T-helper 17 cell (primary cell): ENCODE measurements around the gene MED4. TPM values are rescaled to one million over a fixed set of nuclear protein-coding genes. Genes with fewer than 3 reads are reported as not detected.
A peak's percentile ranks its signal among the peaks of the same experiment; 100 is the strongest.
"Not testable (repeated sequence)": the region's sequence is repeated elsewhere in the genome, so short reads cannot be mapped to it uniquely, and the experiment has no call there.

Experiments used
- ATAC-seq: fragments of 150-1000 bp; cut with Tn5 transposase; 2 replicates; pipeline ENCODE4 v1.10.0; 2021; ENCODE audit warnings: mild to moderate bottlenecking, moderate library complexity
- DNase-seq, 3 donors: peaks; one replicate each; pipeline versions ENCODE4 v3.0.0 to v3.0.0-alpha.2; 2020 to 2021
- H3K9me3 ChIP-seq: one replicate; pipeline ENCODE4 v1.7.0; 2013; ENCODE audit warnings: low read length, mild to moderate bottlenecking; ENCODE audit not compliant: control insufficient read depth, poor library complexity, severe bottlenecking
- H3K27ac Mint-ChIP-seq: one replicate; pipeline ENCODE4 v1.8.0; 2022; ENCODE audit warnings: mild to moderate bottlenecking, moderate library complexity, mixed read lengths
- H3K27me3 Mint-ChIP-seq: one replicate; pipeline ENCODE4 v1.8.0; 2022; ENCODE audit warnings: mixed read lengths
- H3K36me3 Mint-ChIP-seq: one replicate; pipeline ENCODE4 v1.8.0; 2022; ENCODE audit warnings: low read depth, mixed read lengths
- H3K4me1 Mint-ChIP-seq: one replicate; pipeline ENCODE4 v1.8.0; 2022; ENCODE audit warnings: mild to moderate bottlenecking, mixed read lengths
- H3K4me3 Mint-ChIP-seq: one replicate; pipeline ENCODE4 v1.8.0; 2022; ENCODE audit warnings: mild to moderate bottlenecking, moderate library complexity, mixed read lengths
- total RNA-seq, 4 donors: library from RNA in 2 of 4; stranded (reverse) in 2 of 4; gene quantifications; one replicate each; pipeline ENCODE4 v1.2.3 and lab custom pipeline; 2022 to 2026

Gene MED4
- total RNA-seq, 2 donors from 2014 or later, result 47.4 to 62.5 TPM

DNA sequence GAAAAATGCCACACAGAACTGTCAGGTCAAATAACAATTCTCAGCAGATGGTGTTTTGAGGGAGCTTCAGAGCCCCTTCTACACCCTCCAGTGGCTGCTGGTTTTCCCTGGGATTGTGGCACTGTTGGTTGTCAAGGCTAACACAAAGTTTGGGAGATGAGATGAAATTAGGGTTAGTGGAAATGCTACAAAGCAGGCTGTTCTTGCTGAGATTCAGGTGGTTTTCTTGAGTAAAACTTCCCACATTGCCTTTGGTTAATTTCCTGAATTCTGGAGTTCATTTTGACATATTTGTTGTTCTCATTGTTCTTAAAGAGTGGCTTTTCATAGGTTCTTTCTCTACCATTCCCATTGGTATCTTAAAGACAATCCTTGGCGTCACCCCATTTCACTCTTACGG lies 22.1 kb downstream of the MED4 start:
- Mint-ChIP-seq H3K27me3 (no peaks in the 10 kb centered on the region), H3K4me3 (no peak overlapping the region)
- no peak for ATAC-seq

DNA sequence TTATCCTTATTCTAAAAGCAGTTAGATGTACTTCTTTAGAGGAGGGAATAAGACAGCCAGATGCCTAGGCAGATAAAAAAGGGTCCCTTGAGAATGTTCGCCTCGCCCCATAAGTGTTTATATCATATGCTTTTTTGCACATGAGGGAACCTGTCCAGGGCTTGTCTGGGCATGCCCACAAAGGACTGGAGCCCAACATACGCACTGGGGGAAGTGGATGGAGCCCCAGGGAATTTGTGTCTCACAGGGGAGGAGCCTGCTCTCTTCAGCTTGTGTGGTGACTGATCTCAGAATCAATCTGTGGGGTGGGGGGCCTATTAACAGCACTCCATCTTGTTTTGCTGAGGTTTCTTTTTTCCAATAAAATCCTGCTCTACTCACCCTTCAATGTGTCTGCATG lies 22.6 kb downstream of the MED4 start:
- Mint-ChIP-seq H3K4me1 (peaks cover under 1% of the 10 kb centered on the region), H3K27me3 (no peaks in the 10 kb centered on the region), H3K27ac (no peak overlapping the region), H3K36me3 (peaks cover 7% of the 10 kb centered on the region), H3K4me3 (no peak overlapping the region)
- H3K9me3 ChIP-seq, result peaks cover 2% of the 10 kb centered on the region
- ATAC-seq, result no peak
- DNase-seq, result no peak

More for the DNA sequence above, 22.1 kb downstream of the MED4 start:
- Mint-ChIP-seq H3K27ac (no peak overlapping the region), H3K4me1 (no peaks in the 10 kb centered on the region), H3K36me3 (peaks cover 7% of the 10 kb centered on the region)
- H3K9me3 ChIP-seq, result peaks cover 2% of the 10 kb centered on the region
- no peak for DNase-seq

DNA sequence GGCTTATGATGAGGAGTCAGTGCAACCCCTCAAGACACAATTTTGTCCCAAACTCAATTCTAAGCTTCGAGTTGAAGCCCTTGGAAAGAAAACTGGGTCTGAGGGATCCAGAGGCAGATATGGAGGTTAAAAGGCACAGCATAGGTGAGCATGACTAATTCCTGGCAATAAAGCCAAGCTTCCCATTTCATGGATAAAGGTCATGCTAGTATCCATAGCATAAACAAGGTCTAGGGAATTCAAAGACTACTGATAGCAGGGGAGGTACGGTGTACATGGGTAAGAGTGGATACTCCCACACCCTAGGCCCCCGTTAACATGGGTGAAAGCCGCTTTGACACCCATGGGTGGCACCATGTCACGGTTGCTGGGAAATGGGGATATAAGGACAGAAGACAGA lies 24.0 kb downstream of the MED4 start:
- peaks cover 7% of the 10 kb centered on the region for H3K36me3 Mint-ChIP-seq
- ATAC-seq (no peak), DNase-seq (no peak)
- no peaks in the 10 kb centered on the region for H3K27me3 Mint-ChIP-seq
- peaks cover 2% of the 10 kb centered on the region for H3K9me3 ChIP-seq
- no peak overlapping the region for H3K4me3 Mint-ChIP-seq
- H3K4me1 Mint-ChIP-seq, result peaks cover 3% of the 10 kb centered on the region
- H3K27ac Mint-ChIP-seq, result peak overlapping the region; percentile 39

DNA sequence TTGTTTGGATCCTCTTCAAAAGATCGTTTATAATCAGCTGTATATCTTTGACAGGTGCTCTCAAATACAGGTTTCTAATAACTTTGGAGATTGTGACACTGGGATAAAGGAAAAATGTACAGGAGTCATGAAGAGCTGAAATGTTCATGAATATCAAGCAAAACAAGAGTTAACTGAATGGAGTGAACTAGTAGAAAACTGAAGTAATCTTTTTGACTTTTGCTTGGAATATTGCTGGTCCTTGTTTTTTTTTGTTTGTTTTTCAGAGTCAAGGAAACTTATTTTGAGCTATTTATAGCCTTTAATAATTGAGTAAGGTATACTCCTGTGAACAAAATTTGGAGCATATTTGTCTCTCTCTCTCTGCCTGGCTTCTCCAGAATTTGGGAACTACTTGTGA lies 25.3 kb downstream of the MED4 start:
- Mint-ChIP-seq H3K27ac (no peak overlapping the region), H3K4me1 (peaks cover 3% of the 10 kb centered on the region), H3K36me3 (peaks cover 5% of the 10 kb centered on the region), H3K27me3 (no peaks in the 10 kb centered on the region), H3K4me3 (no peak overlapping the region)
- DNase-seq (no peak), ATAC-seq (no peak)
- H3K9me3 ChIP-seq, result peaks cover 2% of the 10 kb centered on the region

DNA sequence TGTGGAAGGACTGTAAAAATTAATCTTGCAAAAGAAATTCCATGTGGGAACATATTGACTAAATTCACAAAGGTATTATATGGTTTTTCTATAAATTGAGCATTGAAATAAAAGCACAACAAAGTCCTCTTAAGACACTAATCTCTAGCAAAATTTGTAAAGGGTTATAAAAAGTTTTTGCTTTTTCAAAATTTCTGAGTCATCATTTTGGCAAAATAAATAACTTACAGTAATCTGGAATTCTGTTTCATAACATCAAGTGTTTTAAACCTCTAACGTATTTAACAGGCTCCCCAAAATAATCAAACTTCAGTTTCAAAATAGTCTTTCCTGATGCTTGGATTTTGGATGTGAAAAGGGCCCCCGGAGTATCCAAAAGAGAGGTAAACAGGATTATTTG lies 26.0 kb downstream of the MED4 start:
- peaks cover 2% of the 10 kb centered on the region for H3K9me3 ChIP-seq
- no peaks in the 10 kb centered on the region for H3K27me3 Mint-ChIP-seq
- no peak for ATAC-seq

DNA sequence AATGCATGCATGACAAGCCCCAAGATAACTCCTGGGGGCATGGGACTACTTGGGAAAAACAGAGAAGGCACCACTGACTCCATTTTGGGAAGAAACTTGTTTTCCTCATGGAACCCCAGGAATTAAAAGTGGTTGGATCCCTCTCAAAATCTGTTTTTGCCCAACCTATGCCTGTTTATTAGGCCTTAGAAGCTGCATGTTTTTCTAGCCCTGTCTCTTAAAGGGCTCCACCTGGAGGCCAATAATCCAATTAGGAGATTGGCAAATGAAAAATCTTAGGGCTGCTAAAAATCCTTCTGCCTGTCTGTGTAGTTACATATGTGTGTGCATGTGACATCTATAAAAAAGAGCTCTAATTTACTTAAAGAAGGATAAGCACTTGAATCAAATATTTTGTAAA lies 26.9 kb downstream of the MED4 start:
- ATAC-seq, result no peak
- no peak overlapping the region for H3K4me3 Mint-ChIP-seq

More for the DNA sequence above, 26.0 kb downstream of the MED4 start:
- Mint-ChIP-seq H3K4me1 (peaks cover 3% of the 10 kb centered on the region), H3K27ac (no peak overlapping the region), H3K36me3 (peaks cover 5% of the 10 kb centered on the region), H3K4me3 (no peak overlapping the region)
- DNase-seq, result no peak

DNA sequence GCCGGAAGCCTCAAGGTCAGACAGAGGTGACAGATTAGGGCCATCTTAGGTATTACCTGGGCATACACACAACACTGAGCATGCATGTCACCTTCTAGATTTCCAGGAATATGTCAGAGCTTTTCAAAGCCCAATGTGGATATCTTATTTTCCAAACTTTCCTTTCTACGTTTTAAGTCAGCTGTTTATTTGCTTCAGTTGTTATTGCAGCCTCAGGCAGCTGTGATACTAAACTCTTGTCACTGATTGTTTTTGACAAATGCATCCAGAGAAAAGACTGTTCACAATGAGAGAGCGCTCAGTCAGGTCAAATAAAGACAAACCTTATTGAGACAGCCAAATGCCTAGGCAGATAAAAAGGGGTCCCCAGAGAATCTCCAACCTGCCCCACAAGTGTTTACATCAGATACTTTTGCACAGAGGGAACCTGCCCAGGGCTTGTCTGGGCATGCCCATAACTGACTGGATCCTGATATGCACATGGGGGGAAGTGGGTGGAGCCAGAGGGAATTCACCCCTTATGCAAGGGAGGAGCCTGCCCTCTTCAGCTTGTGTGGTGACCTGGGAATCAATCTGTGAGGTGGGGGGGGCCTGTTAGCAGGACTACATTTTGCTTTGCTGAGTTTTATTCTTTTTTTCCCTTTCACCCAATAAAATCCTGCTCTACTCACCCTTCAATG lies 28.5 kb downstream of the MED4 start:
- peaks cover 2% of the 10 kb centered on the region for H3K9me3 ChIP-seq
- peak; percentile 47 for ATAC-seq
- Mint-ChIP-seq H3K27ac (no peak overlapping the region), H3K27me3 (no peaks in the 10 kb centered on the region), H3K4me3 (no peak overlapping the region), H3K4me1 (peaks cover 5% of the 10 kb centered on the region), H3K36me3 (peaks cover 3% of the 10 kb centered on the region)
- no peak for DNase-seq

More for the DNA sequence above, 26.9 kb downstream of the MED4 start:
- DNase-seq, result no peak
- Mint-ChIP-seq H3K36me3 (peaks cover 5% of the 10 kb centered on the region), H3K4me1 (peaks cover 3% of the 10 kb centered on the region), H3K27ac (peak overlapping the region; percentile 8), H3K27me3 (no peaks in the 10 kb centered on the region)
- H3K9me3 ChIP-seq, result peaks cover 2% of the 10 kb centered on the region

DNA sequence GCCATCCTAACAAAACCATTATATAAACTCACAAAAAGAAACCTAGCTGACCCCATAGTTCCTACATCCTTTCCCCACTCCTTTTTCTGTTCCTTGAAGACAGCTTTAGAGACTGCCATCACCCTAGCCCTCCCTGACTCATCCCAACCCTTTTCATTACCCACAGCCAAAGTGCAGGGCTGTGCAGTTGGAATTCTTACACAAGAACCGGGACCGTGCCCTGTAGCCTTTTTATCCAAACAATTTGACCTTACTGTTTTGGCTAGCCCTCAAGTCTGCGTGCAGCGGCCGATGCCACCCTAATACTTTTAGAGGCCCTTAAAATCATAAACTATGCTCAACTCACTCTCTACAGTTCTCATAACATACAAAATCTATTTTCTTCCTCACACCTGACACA lies 35.0 kb downstream of the MED4 start:
- Mint-ChIP-seq H3K4me3 (peak overlapping the region; percentile 41), H3K4me1 (peaks cover 32% of the 10 kb centered on the region), H3K27ac (peak overlapping the region; percentile 90)
- H3K27me3 Mint-ChIP-seq, H3K36me3 Mint-ChIP-seq, DNase-seq, H3K9me3 ChIP-seq, ATAC-seq: not testable (repeated sequence)

DNA sequence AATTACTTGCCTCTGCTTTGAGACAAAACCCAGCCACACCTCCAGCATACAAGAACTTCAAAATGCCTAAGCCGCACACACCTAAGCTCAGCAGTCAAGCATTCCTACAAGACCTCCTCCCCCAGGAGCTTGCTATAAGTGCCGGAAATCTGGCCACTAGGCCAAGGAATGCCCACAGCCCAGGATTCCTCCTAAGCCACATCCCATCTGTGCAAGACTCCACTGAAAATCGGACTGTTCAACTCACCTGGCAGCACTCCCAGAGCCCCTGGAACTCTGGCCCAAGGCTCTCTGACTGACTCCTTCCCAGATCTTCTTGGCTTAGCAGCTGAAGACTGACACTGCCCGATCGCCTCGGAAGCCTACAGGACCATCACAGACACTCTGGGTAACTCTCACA lies 36.4 kb downstream of the MED4 start:
- H3K36me3 Mint-ChIP-seq, H3K27me3 Mint-ChIP-seq, DNase-seq, ATAC-seq, H3K9me3 ChIP-seq, H3K4me3 Mint-ChIP-seq: not testable (repeated sequence)
- Mint-ChIP-seq H3K27ac (peak overlapping the region; percentile 93), H3K4me1 (peaks cover 32% of the 10 kb centered on the region)

DNA sequence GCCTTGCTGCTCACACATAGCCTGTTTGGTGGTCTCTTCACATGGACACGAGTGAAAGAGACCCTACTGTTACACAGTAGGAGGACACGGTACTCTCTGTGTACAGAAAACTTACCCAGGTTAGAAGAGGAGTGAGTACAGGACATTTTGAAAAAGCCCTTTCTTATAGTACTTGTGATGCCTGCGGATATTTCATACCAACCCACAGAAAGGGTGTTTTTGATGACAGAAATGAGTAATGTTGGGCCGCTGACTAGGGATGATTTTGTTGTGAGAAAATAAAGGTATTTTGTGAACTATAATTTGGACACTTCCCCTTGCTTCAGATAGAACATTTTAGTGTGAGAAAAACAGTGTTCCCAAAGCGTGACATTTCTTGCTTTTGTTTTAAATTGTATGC lies 39.2 kb downstream of the MED4 start:
- Mint-ChIP-seq H3K4me3 (no peak overlapping the region), H3K27ac (no peak overlapping the region), H3K4me1 (peaks cover 30% of the 10 kb centered on the region), H3K27me3 (no peaks in the 10 kb centered on the region), H3K36me3 (peaks cover 19% of the 10 kb centered on the region)
- DNase-seq (no peak), ATAC-seq (no peak)
- no peaks in the 10 kb centered on the region for H3K9me3 ChIP-seq

DNA sequence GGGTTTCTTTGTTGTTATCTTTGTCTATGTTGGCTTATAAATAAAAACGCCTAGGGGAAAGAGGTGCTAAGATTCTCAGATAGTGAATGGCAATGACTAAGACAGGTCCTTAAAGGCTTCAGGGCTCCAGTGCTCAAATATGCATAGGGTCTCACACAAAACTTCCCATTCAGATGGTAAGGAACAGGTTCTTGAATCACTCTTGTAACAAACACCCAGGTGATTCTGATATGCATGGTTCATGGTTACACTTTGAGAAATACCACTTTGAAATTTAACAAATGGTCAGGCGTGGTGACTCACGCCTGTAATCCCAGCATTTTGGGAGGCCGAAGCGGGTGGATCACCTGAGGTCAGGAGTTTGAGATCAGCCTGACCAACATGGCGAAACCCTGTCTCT lies 40.3 kb downstream of the MED4 start:
- DNase-seq, result no peak
- Mint-ChIP-seq H3K36me3 (peaks cover 19% of the 10 kb centered on the region), H3K4me1 (peaks cover 23% of the 10 kb centered on the region), H3K27ac (peak overlapping the region; percentile 37), H3K27me3 (no peaks in the 10 kb centered on the region), H3K4me3 (peak overlapping the region; percentile 25)
- ATAC-seq, result no peak
- no peaks in the 10 kb centered on the region for H3K9me3 ChIP-seq

DNA sequence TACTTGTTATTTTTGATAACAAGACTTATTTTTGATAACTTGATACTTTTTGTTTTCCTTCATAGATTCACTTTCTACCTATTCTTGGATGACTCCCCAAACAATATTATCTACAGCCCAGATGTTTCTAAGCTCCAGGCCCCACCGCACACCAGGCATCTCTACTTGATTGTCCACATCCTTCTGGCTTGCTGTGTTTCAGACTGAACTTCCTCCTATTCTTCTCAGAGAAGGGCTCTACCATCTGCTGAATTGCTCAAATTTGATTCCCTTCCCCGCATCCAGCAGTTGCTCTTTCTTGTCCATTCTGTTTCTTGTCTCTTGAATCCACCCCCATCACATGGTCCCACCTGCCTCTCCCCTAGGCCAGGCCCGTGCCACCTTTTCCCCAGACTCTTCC lies 44.4 kb downstream of the MED4 start:
- H3K9me3 ChIP-seq, result no peaks in the 10 kb centered on the region
- no peak overlapping the region for H3K4me3 Mint-ChIP-seq
- DNase-seq, result no peak
- H3K36me3 Mint-ChIP-seq, result peaks cover 14% of the 10 kb centered on the region
- peaks cover 3% of the 10 kb centered on the region for H3K4me1 Mint-ChIP-seq
- no peaks in the 10 kb centered on the region for H3K27me3 Mint-ChIP-seq
- no peak overlapping the region for H3K27ac Mint-ChIP-seq
- no peak for ATAC-seq

DNA sequence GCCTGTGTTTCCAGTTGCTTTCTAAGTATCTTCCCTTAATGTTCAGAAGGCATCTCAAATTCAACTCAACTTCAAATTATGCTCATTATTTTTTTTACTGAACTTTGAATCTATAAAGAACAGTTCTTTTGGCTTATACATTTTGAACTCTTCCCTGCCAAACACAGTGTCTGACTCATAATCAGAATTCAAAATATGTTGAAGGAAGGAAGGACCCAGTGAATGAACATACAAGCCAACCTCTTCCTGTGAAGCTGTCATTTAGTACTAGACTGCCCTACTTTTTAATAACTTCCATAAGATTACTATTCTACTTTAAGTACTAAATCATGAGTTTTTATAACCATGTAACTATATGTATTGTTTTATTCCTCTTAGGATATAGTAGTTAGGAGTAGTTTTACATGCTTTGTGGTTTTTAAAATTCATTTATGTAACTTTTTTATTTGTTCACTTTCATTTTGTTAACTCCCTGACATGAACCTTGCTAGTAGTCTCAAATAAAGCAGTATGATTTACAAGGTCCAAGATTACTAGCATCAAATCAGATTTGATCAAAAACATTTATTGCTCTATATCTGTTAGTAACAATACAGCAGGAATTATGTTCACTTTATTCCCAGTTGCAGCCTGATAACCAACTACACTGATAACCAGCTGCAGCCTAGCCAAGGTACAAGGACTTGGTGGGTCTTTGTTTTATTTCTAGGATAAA lies 51.0 kb downstream of the MED4 start:
- ATAC-seq (peak; percentile 80), DNase-seq (no peak)
- Mint-ChIP-seq H3K27me3 (no peaks in the 10 kb centered on the region), H3K4me1 (peaks cover 14% of the 10 kb centered on the region), H3K27ac (peak overlapping the region; percentile 80), H3K4me3 (peak overlapping the region; percentile 31), H3K36me3 (peaks cover 4% of the 10 kb centered on the region)
- no peaks in the 10 kb centered on the region for H3K9me3 ChIP-seq

DNA sequence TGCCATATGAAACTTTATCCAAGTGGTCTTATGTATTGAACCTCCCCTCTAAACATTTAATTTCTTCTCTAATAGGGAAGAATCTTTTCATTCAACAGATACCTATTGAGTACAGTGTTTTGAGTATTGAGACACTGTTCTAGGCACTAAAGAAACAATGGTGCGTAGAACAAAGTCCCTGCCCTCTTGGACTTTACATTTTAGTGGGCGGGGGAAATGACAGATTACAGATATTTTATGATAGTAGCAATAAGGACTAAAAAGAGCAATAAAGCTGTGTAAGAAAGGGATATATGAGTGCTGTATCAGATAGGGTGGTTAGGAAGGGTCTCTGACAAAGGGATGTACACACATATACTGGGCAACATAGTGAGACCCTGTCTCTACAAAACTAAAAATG lies 52.0 kb downstream of the MED4 start:
- DNase-seq (no peak), ATAC-seq (no peak)
- Mint-ChIP-seq H3K36me3 (peaks cover 4% of the 10 kb centered on the region), H3K4me3 (no peak overlapping the region), H3K4me1 (peaks cover 22% of the 10 kb centered on the region), H3K27me3 (no peaks in the 10 kb centered on the region), H3K27ac (peak overlapping the region; percentile 80)
- H3K9me3 ChIP-seq, result no peaks in the 10 kb centered on the region
